HG03097 (cell line): Measurements from ENCODE around the gene MFGE8.

Source experiments
- ATAC-seq: cut with Tn5 transposase; IDR thresholded peaks from one replicate; pipeline ENCODE4 v1.9.1; 2021; ENCODE audit not compliant: unreplicated experiment, low FRiP score

Gene MFGE8

GRCh38 chr15:88900309-88900981 lies 12.7 kb downstream of the MFGE8 start:
- no peak for ATAC-seq

GRCh38 chr15:88899251-88899650 lies 13.9 kb downstream of the MFGE8 start:
- ATAC-seq: no peak

- no peak for ATAC-seq
Measured at GRCh38 chr15:88898736-88899135, 14.4 kb downstream of the MFGE8 start.

DNA sequence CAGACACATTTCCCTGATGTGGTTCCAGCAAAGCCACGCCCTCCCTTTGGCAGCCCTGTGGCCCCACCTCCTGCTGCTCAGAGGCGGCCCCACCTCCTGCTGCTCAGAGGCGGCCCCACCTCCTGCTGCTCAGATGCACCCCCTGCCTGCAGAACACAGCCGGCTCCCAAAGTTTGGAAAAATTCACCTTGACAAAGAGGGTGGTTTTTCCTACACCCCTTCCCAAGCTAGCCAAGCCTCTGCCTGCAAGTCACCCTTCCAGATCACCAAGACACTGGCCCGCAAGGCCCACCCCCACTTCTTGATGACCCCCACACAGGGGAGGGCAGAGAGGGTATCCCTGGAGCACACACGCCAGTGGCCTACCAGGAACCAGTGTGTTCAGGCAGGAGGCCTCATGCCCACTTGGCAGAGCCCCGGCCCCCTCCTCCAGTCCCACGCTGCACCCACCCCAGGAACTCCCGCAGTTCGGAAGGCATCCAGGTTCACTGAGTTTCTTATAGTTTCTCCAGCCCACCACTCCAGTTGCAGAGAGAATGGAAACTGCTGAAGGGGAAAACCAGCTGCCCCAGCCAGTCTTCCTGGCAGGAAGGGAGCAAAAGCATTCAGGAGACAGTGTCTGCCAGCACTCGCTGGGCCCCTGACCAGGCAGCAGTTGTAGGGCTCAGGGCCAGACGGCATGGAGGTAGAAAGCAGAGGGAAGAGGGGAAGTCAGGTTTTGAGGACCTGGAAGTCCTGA lies 15.6 kb downstream of the MFGE8 start:
- peak; percentile 54 for ATAC-seq

- no peak for ATAC-seq
Measured at GRCh38 chr15:88897142-88897455, 16.1 kb downstream of the MFGE8 start.

DNA sequence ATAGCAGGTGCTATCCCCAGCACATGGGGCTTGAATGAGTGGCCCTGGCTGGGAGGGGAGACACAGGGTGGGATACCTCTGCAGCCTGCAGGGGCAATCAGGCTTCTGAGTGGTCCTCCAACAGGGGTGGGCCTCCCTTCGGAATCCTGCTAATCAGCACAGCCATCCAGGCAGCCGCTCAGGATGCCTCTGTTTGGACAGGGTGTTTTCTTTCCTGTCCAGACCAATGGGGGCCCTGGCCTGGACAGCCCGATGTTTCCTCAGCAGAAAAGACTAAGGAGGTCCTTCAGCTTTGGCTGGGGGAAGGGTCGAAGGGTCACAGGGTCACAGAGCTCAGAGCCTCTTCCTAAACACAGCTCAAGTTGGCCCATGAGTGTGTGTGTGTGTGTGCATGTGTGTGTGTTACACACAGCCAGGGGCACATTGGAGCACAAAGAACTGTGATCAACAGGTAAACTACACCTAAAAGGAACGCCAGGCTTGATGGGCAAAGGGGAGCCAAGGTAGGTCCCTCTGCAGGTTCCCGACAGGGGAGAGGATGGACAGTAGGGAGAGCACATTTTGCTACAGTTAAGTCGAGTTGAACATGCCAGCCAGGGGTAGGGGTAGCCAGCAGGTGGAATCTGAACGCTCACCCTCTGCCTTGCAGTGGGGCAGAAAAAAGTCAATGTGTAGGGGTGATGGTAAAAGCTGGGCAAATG lies 16.7 kb downstream of the MFGE8 start:
- ATAC-seq: no peak

DNA sequence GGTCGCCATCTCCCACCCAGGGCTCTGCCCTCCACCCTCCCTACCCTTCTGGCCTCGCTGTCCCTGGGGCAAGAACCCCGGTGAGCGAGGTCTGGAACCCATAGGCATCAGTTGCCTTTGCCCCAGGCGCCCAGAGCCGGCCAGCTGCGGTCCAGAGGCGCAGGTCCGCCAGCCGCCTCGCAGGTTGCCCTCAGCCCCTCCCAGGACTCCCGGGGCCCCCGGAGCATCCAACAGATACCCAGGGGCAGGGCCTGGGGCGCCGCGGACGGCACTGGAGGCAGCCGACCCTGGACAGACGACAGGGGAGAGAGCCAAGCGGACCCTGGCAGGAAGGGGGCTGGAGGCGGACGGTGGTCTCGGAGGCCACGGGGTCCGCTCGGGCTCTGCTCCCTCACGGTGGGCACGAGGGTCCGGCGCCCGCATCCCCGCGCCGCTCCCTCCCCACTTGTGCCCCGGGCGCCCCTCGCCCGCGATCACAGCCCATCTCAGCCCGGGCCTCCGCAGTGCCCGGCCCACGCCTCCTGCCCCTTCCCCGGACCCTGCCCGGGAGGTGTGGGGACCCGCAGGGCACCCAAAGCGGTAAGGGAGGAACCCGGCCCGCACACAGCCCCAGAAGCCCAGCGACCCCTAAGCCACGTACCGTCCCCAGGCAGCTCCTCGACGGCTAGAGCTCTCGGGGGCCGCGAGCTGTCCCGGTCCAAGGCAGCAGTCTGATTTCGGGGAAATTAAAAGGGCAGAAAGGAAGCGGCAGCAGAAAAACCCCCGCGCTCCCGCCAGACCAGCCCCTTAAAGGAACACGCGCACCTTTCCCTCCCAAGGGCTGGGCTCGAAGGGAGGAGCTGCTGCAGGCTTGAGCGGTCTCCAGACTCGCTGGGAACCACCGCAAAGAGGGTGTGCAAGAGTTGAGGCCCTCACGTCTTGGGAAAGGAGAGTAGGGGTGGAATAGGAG lies 18.1 kb downstream of the MFGE8 start, which contains the start of gene HAPLN3:
Gene HAPLN3, minus strand, starts transcription at position 726 of the 949 bp plus-strand sequence. CDS start 8,246 bp downstream, outside the sequence.
- no peak for ATAC-seq

DNA sequence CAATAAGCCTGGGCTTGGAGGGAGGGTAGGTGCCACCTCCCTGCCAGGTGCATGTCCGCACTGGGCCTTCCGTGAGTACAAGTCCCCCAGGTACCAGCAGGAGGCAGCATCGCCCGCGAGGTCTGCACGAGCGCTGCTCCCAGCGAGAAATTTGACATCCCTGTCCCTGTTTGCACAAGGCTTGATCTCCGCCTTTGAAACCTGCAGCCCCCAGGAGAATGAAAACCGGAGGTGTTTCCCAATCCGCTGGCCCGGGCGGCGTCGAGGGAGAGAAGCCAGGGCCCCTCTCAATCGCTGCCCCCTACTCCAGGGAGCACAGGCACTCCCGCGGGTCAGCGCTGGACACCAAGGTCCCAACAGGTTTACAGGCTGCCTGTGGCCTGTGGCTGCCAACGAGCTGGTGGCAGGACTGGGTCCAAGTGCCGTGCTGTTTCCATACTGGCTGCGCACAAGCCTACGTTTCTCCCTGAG lies 18.8 kb downstream of the MFGE8 start:
- ATAC-seq: no peak

DNA sequence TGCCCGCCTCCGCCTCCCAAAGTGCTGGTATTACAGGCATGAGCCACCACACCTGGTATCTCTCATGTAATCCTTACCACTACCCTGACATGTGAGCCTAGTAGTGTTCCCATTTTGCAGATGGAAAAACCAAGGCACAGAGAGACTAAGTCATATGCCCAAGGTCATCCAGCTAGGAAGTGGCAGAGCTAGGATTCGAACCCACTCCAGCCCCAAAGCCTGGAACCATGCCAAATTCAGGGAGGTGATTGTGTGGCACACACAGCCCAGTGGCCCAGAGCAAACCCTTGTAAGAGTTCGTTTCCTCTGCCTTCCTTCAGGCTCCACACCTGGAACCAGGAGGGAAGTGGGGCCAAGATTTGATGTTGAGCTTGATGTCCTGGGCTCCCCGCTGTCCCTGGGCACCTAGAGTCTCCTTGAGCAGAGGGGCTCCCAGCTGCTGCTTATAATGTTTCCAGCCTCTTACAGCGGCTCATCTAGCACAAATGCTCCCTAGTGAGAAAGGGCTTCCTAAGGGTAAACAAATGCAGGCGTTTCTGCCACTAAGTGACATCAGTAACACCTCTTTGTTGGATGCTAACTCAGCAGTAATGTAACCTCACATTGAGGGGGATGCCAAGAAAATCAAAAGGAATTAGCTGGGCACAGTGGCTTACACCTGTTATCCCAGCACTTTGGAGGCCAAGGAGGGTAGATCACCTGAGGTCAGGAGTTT lies 21.5 kb downstream of the MFGE8 start:
- no peak for ATAC-seq

GRCh38 chr15:88890495-88890894 lies 22.7 kb downstream of the MFGE8 start:
- no peak for ATAC-seq

GRCh38 chr15:88888719-88889118 lies 24.5 kb downstream of the MFGE8 start:
- ATAC-seq: no peak

DNA sequence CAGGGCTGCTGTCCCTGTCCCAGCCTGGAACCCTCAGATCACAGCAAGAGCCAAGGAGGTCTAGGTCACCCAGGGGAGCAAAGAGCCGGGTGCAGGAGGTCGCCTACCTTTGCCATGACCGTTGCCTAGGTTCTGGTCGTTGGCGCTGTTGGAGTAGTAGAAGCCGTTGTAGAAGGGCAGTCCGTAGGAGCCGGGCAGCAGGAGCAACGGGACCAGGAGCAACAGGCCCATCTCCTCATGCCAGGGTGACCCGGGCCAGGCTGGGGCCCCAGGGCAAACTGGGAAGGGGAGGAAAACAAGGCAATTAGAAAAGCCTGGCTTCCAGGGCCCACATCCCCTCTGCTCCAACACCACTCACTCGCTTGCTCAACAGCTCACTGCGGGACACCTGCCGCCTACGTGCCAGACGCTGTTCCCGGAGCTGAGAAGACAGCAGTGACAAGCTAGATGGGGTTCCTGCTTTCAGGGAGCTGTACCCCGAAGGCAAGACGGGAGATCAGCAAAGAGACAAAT lies 26.1 kb downstream of the MFGE8 start:
- no peak for ATAC-seq

GRCh38 chr15:88882785-88883184 lies 30.4 kb downstream of the MFGE8 start:
- no peak for ATAC-seq

DNA sequence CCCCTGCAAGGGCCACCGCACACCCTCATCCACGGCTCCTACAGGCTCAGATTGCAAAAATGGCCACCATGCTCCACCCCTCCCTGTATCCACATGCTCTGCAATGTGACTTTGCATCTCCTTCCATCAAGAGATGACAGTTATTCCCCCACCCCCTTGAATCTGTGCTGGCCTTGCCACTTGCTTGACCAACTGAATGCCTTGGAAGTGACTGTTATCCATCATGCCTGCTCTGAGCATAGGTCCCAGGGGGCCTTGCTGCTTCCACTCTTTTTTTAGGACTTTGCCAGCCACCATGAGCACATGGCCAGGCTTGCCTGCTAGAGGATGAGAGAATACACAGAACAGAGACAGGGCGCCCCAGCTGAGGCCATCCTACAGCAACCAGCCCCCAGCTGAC lies 31.4 kb downstream of the MFGE8 start:
- ATAC-seq: no peak

DNA sequence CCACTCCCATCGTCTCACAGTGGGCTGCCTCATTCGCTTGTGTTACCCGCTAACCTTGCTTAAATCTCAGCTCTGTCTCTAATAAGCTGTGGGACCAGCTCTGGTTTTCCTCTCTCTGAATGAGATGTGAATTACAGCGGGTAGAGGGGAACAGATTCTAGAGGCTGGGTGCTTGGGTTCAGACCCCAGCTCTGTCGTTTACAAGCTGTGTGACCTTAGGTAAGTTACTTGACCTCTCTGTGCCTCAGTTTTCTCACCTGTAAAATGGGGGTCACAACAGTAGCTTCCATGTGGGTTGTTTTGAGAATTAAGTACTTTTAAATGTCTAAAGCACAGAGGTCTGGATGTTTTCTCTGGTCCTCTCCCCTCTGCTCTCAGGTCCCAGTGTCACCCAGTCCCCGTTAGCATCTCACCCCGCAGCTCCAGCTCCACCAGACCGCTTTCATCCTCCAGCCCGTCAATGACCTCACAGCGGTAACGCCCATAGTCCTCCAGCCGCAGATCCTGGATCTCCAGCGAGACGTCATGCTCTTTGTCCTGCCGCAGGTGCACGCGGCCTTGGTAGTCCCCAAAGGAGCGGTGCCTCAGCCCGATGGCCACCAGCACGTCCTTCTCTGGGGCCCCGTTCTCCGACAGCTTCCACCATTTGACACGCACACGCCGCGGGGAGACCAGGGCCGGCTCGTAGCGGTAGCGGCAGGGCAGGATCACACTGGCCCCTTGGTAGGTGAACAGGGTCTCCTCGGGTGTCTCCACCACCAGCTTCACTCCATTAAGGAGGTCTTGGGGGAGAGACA lies 32.0 kb downstream of the MFGE8 start:
- no peak for ATAC-seq

DNA sequence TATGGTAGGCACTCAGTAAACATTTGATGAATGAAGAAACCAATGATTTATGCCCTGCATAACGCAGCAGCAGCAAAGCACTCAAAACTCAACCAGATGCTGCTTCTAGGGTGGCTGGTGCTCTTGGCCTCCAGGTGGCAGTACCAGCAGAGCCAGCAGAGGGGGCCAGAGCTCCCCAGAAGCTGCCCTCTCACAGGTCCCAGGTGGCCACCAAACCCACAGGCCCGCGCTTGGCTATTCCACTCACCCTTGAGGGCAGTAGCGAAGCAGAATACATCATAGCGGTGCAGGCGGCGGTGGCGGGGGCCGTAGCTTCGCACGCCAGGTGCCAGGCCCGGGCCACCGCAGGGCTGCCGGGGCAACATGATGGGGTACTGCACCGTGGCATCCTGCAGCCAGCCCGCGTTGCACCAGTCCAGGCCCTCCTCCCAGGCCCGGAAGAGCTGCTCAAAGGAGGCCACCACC lies 34.4 kb downstream of the MFGE8 start:
- ATAC-seq: no peak

- ATAC-seq: no peak
Measured at GRCh38 chr15:88877906-88878305, 35.3 kb downstream of the MFGE8 start.

DNA sequence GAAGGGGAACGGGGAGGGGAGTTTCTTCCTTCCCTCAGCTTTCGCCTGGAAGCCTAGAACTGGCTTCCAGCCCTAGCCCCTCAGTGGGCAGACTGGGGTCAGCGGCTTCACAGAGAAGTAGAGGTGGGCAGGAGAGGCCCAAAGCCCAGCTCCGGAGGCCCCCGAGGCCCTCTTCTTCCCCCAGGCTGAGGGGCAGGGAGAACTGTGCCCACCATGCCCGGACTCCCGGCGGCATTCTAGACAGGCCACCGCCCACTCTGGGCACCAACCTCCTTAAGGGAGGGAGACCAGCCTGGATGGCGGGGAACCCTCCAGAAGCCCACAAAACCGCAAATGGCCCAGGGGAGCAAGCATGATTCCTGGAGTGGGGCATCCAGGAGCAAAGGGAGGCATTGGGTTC lies 35.8 kb downstream of the MFGE8 start:
- ATAC-seq: no peak

GRCh38 chr15:88876573-88876972 lies 36.6 kb downstream of the MFGE8 start:
- no peak for ATAC-seq
